HG03342 (cell line): ENCODE results near the gene METTL1.
"Not testable (repeated sequence)": the region's sequence is repeated elsewhere in the genome, so short reads cannot be mapped to it uniquely, and the experiment has no call there.

Source experiments
- ATAC-seq: cut with Tn5 transposase; IDR thresholded peaks from one replicate; pipeline ENCODE4 v1.9.1; 2021; ENCODE audit warnings: mild to moderate bottlenecking, moderate library complexity; ENCODE audit not compliant: unreplicated experiment

The METTL1 gene

GRCh38 chr12:57797933-57798332 is 26.0 kb upstream of the METTL1 start:
- ATAC-seq: no peak

GRCh38 chr12:57796996-57797395 is 25.1 kb upstream of the METTL1 start:
- ATAC-seq: no peak

- ATAC-seq: no peak
Measured at GRCh38 chr12:57795354-57795753, 23.4 kb upstream of the METTL1 start.

- ATAC-seq: no peak
Measured at GRCh38 chr12:57793920-57794319, 22.0 kb upstream of the METTL1 start.

- ATAC-seq: no peak
Measured at GRCh38 chr12:57783861-57784260, 12.0 kb upstream of the METTL1 start.

GRCh38 chr12:57783466-57783801 is 11.5 kb upstream of the METTL1 start:
- ATAC-seq: no peak

- ATAC-seq: peak; percentile 80
Measured at GRCh38 chr12:57782608-57783465, 10.9 kb upstream of the METTL1 start, which contains the start of gene TSFM. TSS of gene TSFM (plus strand) at chr12:57782787. CDS start at chr12:57782802, 15 bp downstream.

GRCh38 chr12:57782243-57782607 is 10.3 kb upstream of the METTL1 start:
- ATAC-seq: peak; percentile 18

- ATAC-seq: no peak
Measured at GRCh38 chr12:57781801-57782200, 9.9 kb upstream of the METTL1 start.

- no peak for ATAC-seq
Measured at GRCh38 chr12:57781244-57781643, 9.3 kb upstream of the METTL1 start.

GRCh38 chr12:57780284-57780897 is 8.5 kb upstream of the METTL1 start:
- ATAC-seq: no peak

GRCh38 chr12:57779736-57780135 is 7.8 kb upstream of the METTL1 start:
- ATAC-seq: no peak

GRCh38 chr12:57777911-57778310 is 6.0 kb upstream of the METTL1 start:
- ATAC-seq: no peak

GRCh38 chr12:57777367-57777766 is 5.5 kb upstream of the METTL1 start:
- ATAC-seq: no peak

- no peak for ATAC-seq
Measured at GRCh38 chr12:57776247-57776587, 4.3 kb upstream of the METTL1 start.

GRCh38 chr12:57775563-57776246 is 3.8 kb upstream of the METTL1 start:
- no peak for ATAC-seq

GRCh38 chr12:57775044-57775443 is 3.1 kb upstream of the METTL1 start:
- ATAC-seq: no peak

GRCh38 chr12:57774634-57775033 is 2.7 kb upstream of the METTL1 start:
- ATAC-seq: not testable (repeated sequence)

- peak; percentile 8 for ATAC-seq
Measured at GRCh38 chr12:57772429-57773322, 771 bp upstream of the METTL1 start, which contains the start of gene EEF1AKMT3. TSS of gene EEF1AKMT3 (plus strand) at chr12:57772614. CDS start at chr12:57772725, 111 bp downstream.

- ATAC-seq: peak; percentile 63
Measured at GRCh38 chr12:57771236-57771872, 551 bp downstream of the METTL1 start.
